ENCODE measurements around the gene SMAD7. TPM values are rescaled to one million over a fixed set of nuclear protein-coding genes. Genes with fewer than 3 reads are reported as not detected.

The SMAD7 gene
- total and polyA plus RNA-seq, 10 of the 15 experiments (the other 5 are each of a cell fraction or from before 2014, with no cell fraction given) = 1.3 to 22.5 (median 8.0) TPM

DNA sequence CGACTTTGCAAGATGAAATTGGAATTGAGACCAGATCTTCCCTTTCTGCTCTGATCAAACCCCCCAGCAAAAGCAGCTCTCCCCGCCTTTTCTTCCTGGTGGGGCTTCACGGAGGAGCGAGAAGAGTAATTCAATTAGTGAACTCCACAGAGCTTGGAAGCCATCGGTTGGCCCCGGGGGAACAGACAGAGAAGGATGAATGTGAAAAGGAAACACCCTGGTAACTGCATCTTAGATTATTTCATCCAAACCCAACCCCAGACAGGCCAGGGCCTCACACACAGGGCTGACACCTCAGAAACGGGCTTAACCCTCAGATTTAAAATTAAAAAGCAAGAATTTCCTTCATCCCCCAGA lies 18.3 kb downstream of the SMAD7 start (continued):
- TF ChIP-seq, protein P1, sequence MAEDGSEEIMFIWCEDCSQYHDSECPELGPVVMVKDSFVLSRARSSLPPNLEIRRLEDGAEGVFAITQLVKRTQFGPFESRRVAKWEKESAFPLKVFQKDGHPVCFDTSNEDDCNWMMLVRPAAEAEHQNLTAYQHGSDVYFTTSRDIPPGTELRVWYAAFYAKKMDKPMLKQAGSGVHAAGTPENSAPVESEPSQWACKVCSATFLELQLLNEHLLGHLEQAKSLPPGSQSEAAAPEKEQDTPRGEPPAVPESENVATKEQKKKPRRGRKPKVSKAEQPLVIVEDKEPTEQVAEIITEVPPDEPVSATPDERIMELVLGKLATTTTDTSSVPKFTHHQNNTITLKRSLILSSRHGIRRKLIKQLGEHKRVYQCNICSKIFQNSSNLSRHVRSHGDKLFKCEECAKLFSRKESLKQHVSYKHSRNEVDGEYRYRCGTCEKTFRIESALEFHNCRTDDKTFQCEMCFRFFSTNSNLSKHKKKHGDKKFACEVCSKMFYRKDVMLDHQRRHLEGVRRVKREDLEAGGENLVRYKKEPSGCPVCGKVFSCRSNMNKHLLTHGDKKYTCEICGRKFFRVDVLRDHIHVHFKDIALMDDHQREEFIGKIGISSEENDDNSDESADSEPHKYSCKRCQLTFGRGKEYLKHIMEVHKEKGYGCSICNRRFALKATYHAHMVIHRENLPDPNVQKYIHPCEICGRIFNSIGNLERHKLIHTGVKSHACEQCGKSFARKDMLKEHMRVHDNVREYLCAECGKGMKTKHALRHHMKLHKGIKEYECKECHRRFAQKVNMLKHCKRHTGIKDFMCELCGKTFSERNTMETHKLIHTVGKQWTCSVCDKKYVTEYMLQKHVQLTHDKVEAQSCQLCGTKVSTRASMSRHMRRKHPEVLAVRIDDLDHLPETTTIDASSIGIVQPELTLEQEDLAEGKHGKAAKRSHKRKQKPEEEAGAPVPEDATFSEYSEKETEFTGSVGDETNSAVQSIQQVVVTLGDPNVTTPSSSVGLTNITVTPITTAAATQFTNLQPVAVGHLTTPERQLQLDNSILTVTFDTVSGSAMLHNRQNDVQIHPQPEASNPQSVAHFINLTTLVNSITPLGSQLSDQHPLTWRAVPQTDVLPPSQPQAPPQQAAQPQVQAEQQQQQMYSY (CRISPR knock-in tag; IDR thresholded peaks at IDR 0.05) = no peak
- TF ChIP-seq NFIC (IDR thresholded peaks at IDR 0.05; ENCODE audit: low read depth, low read length) (peak; percentile 46; the same call in 1 of the 2 replicates), HCFC1 (IDR thresholded peaks at IDR 0.05; ENCODE audit: low read length) (no peak), PML (IDR thresholded peaks at IDR 0.05; ENCODE audit: low read length) (0 out of 2 replicates have a peak, but pooled peaks have one; percentile 42), CEBPB (IDR thresholded peaks at IDR 0.05; ENCODE audit: borderline replicate concordance in 1 of 2, low read depth in 2 of 2, low read length in 2 of 2) (no peak), HDAC6 (IDR thresholded peaks at IDR 0.05; ENCODE audit: unreplicated experiment) (peak; percentile 14), POLR2AphosphoS2 (IDR thresholded peaks at IDR 0.05; ENCODE audit: low read depth, low read length) (no peak), HDGF (IDR thresholded peaks at IDR 0.05) (no peak), CHD4 (IDR thresholded peaks at IDR 0.05) (no peak), YY1 (IDR thresholded peaks at IDR 0.05; ENCODE audit: low read depth, low read length) (no peak; the same call in 1 of the 2 replicates), ZNF24 (IDR thresholded peaks at IDR 0.05) (0 out of 2 replicates have a peak, but pooled peaks have one; percentile 27)
- TF ChIP-seq, protein P2, sequence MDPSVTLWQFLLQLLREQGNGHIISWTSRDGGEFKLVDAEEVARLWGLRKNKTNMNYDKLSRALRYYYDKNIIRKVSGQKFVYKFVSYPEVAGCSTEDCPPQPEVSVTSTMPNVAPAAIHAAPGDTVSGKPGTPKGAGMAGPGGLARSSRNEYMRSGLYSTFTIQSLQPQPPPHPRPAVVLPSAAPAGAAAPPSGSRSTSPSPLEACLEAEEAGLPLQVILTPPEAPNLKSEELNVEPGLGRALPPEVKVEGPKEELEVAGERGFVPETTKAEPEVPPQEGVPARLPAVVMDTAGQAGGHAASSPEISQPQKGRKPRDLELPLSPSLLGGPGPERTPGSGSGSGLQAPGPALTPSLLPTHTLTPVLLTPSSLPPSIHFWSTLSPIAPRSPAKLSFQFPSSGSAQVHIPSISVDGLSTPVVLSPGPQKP (IDR thresholded peaks at IDR 0.05; ENCODE audit: low read depth, low read length) = no peak
